ENCODE measurements around the gene INHBE.

INHBE gene

DNA sequence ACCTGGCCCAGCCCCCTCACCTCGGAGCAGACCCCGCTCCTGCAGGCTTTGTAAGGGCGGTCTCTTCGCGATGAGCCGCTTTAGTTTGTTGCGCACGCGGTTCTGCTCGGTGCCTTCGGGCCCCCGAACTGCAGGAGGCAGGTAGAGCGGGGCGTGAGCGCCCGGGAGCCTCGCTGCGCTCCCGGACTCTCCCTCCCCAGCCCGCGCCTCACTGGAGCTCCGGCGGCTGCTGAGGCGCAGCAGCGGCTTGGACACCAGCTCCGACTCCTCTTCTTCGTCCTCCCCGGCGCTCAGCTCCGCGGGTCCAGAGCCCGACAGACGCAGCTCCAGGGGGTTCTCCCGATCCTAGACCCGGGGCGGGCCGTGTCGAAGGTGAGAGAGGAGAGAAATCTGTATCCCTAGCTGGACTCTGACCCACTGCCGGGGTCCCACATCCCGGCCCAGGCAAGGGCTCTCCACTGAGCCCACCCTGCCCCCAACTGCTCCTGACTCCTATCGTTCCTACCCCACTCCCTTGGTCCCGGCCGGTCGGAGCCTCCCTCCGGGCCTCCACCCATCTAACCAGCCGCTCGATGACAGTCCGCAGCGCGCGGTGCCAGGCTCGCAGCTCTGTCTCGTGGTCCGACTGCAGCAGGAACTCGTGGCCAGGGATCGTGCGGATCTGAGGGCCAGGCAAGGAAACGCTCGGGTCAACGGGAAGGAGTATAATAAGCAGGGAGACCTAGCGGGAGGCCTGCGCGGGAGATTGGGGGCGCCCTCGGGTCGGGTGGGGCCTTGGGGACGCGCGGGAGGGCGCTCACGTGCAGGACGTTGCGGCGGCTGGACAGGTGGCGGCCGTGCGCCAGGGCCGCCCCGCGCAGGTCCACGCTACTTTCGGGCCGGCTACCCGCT is 20.4 kb downstream of the INHBE start:
- Histone ChIP-seq H3K4me3 (ENCODE audit: low read depth in 1 of 2, low read length in 1 of 2) (peak overlapping the region; percentile 97 to 100), H3K27me3 (no peaks in the 10 kb centered on the region)

DNA sequence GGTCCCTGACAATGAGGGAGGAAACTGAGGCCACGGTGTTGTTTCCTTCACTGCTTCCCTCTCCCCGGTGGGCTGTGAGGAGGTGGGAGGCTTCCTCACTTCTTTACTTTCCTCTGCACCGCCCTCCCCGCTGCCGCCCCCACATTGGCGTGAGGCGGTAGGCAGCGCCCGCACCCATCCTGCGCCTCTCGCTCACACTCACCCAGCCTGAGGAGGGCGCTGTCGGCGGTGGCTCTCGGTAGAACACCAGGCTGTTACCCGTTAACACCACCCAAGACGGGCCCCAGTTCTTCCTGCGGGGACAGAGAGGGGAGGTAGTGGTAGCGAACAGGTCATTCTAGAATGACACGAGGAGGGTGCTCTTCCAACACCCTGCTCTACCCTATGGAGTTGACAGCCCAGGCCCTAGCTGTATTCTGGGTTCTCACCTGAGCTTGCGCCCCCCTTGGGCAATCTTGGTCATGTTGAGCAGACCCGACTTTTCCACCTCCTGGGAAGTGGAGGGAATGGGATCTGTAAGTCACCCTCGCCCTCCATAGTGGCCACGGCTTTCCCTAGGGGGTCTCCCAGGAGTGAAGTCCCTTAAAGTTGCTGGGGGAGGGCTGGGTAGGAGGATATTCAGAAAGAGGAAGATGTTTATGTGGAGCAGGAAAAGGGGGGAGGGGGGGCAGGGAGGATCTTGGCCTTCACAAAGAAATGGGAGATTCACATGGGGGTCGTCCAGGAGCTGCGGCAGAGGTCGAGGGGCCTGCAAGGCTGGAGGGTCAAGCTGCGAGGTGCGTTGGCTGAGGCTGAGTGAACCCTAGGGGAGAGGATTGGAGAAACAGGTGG is 21.3 kb downstream of the INHBE start:
- H3K27me3 ChIP-seq: no peaks in the 10 kb centered on the region
- H3K36me3 ChIP-seq: peaks cover 54% of the 10 kb centered on the region
- peak overlapping the region; percentile 97 to 100 for H3K4me3 ChIP-seq (ENCODE audit: low read depth in 1 of 2, low read length in 1 of 2)
- H3K9me3 ChIP-seq: no peaks in the 10 kb centered on the region
- H3K27ac ChIP-seq: peak overlapping the region; percentile 99
- H3K4me1 ChIP-seq (ENCODE audit: control insufficient read depth in 1 of 2, insufficient read depth in 1 of 2, low read depth in 1 of 2, low read length in 1 of 2): peaks cover 79 to 91% of the 10 kb centered on the region in 2 experiments
- TF ChIP-seq, protein P1, sequence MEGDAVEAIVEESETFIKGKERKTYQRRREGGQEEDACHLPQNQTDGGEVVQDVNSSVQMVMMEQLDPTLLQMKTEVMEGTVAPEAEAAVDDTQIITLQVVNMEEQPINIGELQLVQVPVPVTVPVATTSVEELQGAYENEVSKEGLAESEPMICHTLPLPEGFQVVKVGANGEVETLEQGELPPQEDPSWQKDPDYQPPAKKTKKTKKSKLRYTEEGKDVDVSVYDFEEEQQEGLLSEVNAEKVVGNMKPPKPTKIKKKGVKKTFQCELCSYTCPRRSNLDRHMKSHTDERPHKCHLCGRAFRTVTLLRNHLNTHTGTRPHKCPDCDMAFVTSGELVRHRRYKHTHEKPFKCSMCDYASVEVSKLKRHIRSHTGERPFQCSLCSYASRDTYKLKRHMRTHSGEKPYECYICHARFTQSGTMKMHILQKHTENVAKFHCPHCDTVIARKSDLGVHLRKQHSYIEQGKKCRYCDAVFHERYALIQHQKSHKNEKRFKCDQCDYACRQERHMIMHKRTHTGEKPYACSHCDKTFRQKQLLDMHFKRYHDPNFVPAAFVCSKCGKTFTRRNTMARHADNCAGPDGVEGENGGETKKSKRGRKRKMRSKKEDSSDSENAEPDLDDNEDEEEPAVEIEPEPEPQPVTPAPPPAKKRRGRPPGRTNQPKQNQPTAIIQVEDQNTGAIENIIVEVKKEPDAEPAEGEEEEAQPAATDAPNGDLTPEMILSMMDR (IDR thresholded peaks at IDR 0.05): peak; percentile 69

More for the DNA sequence above, 20.4 kb downstream of the INHBE start:
- Histone ChIP-seq H3K36me3 (peaks cover 63% of the 10 kb centered on the region), H3K9me3 (no peaks in the 10 kb centered on the region), H3K4me1 (ENCODE audit: control insufficient read depth in 1 of 2, insufficient read depth in 1 of 2, low read depth in 1 of 2, low read length in 1 of 2) (peaks cover 79 to 91% of the 10 kb centered on the region in 2 experiments), H3K27ac (peak overlapping the region; percentile 99)
- TF ChIP-seq, protein P1 (IDR thresholded peaks at IDR 0.05): no peak

DNA sequence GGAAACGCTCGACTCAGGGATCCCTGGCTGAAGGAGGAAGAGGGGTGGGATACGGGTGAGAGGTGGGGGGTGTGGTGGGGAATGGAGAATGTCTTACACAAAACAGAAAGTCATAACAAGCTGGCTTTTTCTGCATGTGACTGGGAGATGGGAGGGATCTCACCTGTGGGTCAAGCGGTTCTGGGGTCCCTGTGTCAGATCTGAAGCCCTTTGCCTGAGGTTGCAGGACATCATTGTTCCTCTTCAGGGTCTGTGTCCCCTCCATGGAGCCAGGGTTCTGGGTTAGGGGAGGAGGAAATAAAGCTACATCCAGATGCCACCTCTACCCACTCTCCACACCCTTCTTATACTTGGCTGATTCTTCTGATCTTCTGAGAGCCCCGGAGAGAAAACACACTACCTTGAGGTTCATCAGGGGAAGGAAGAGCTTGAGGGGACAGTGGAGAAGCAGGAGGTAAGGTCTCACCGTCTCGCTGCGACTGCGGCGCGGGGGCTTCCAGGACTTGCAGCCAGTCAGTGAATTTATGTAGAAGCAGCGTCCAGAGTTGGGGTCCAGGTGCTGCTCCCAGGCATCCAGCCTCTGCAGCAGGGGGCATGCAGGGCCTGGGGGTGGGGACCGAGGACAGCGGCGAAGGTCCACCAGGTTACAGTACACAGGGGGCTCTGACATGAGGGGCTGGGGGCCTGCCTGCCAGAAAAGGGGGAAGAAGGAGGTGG is 22.0 kb downstream of the INHBE start:
- Histone ChIP-seq H3K9me3 (no peaks in the 10 kb centered on the region), H3K27me3 (no peaks in the 10 kb centered on the region), H3K36me3 (peaks cover 46% of the 10 kb centered on the region), H3K27ac (peak overlapping the region; percentile 99), H3K4me3 (ENCODE audit: low read depth in 1 of 2, low read length in 1 of 2) (peak overlapping the region; percentile 97 to 100), H3K4me1 (ENCODE audit: control insufficient read depth in 1 of 2, insufficient read depth in 1 of 2, low read depth in 1 of 2, low read length in 1 of 2) (peaks cover 78 to 89% of the 10 kb centered on the region in 2 experiments)
- TF ChIP-seq, protein P1 (IDR thresholded peaks at IDR 0.05): no peak

DNA sequence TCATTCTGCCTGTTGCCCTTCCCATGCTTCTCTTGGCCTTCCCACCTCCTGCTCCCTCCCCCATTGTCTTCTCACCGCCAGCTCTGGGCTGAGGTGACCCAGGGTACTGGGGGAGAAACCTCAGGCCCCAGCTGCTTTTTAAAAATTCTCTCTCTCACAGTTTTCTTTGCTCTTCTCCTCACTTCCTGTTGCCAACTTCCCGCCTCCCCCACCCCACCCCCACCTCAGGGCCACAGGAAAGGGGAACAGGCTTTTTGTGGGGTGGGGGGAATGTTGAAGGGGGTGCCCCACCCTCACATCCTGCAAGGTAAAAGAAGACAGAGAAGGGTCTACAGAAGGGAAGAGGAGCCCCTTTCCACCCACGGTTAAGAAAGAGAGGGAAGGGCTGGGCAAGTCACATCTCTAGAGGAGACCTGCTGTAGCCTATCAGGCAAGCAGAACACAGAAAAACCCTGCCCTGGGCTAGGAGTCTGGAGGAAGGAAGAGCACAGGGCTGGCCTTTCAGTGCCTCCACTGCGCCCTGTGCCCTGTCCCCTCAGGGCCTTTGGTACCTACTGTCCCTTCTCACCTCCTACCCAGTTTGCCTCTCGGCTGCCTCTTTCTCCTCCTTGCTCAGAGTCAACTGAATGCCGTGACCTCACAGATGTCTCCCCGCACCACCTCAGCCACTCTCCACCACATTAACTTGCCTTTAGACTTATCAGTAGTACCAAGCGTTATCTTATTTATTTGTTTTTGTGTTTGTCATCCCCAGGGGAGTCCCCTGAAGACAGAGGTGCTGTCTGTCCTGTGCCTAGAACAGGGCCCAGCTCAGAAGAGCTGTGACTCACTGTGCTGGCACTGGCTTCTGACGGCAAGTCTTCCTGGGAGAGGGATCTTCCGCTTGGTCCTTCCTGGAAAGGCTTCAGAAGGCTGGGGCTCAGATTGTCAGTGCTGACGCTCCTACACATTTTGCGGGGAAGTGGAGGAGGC is 22.9 kb downstream of the INHBE start:
- H3K4me1 ChIP-seq (ENCODE audit: control insufficient read depth in 1 of 2, insufficient read depth in 1 of 2, low read depth in 1 of 2, low read length in 1 of 2): peaks cover 69 to 81% of the 10 kb centered on the region in 2 experiments
- H3K27ac ChIP-seq: peak overlapping the region; percentile 99
- no peaks in the 10 kb centered on the region for H3K27me3 ChIP-seq
- no peaks in the 10 kb centered on the region for H3K9me3 ChIP-seq
- H3K4me3 ChIP-seq (ENCODE audit: low read depth in 1 of 2, low read length in 1 of 2): peak overlapping the region; percentile 97 to 100
- TF ChIP-seq, protein P1 (IDR thresholded peaks at IDR 0.05): peak; percentile 26
- peaks cover 38% of the 10 kb centered on the region for H3K36me3 ChIP-seq

All from neutrophil (primary cell).